IMR-90 (cell line): Measurements from ENCODE around the gene ZBTB26. TPM values are rescaled to one million over a fixed set of nuclear protein-coding genes. Genes with fewer than 3 reads are reported as not detected.

Source experiments
- ATAC-seq: fragments of 200-7000 bp; cut with Tn5 transposase; 2 replicates; pipeline ENCODE4 v1.9.1; 2020; ENCODE audit warnings: low read depth, mild to moderate bottlenecking, moderate library complexity
- BruUV-seq: library from RNA; stranded (reverse); fragments of 400-500 nt; replicated peaks from 2 replicates; lab custom pipeline; 2021; lab: Mats Ljungman, UMichigan
- CTCF ChIA-PET: fragments of 300-600 bp; formaldehyde crosslinking; extraction: SDS; loops from one replicate; lab custom pipeline; 2021; ENCODE audit warnings: antibody characterized with exemption; lab: Yijun Ruan, JAX
- POLR2A ChIA-PET: fragments of 300-600 bp; sonication (Branson Sonifier 250); formaldehyde crosslinking; loops from one replicate; lab custom pipeline; 2022; ENCODE audit warnings: antibody characterized with exemption; ENCODE audit not compliant: unreplicated experiment; lab: Charles Lee
- DNase-seq: peaks from one replicate; pipeline ENCODE4 v3.0.0; 2013
- H2AFZ ChIP-seq: replicated peaks from 2 replicates; pipeline ENCODE3; 2013; ENCODE audit warnings: low read length, mild to moderate bottlenecking; ENCODE audit not compliant: poor library complexity
- H2AK5ac ChIP-seq: 2 replicates; pipeline ENCODE4 v1.6.1; 2013; ENCODE audit warnings: low read depth, low read length, inconsistent platforms
- H2AK9ac ChIP-seq: replicated peaks from 2 replicates; pipeline ENCODE3; 2013; ENCODE audit warnings: mild to moderate bottlenecking, low read depth, low read length, moderate library complexity; ENCODE audit not compliant: poor library complexity
- H2BK120ac ChIP-seq: 2 replicates; pipeline ENCODE4 v1.6.1; 2013; ENCODE audit warnings: low read depth, low read length, inconsistent platforms
- H2BK15ac ChIP-seq: 3 replicates; pipeline ENCODE4 v1.6.1; 2013; ENCODE audit warnings: low read depth, low read length, inconsistent platforms
- H2BK20ac ChIP-seq: 2 replicates; pipeline ENCODE4 v1.6.1; 2013; ENCODE audit warnings: low read depth, mild to moderate bottlenecking, inconsistent platforms, low read length, moderate library complexity
- H2BK5ac ChIP-seq: 2 replicates; pipeline ENCODE4 v1.6.1; 2013; ENCODE audit warnings: mild to moderate bottlenecking, low read depth, low read length, inconsistent platforms; ENCODE audit not compliant: poor library complexity, severe bottlenecking
- H3K14ac ChIP-seq: replicated peaks from 2 replicates; pipeline ENCODE4 v1.6.1; 2013; ENCODE audit warnings: low read depth, low read length, inconsistent platforms
- H3K18ac ChIP-seq: 2 replicates; pipeline ENCODE4 v1.6.1; 2013; ENCODE audit warnings: low read depth, low read length, control low read depth
- H3K23ac ChIP-seq: 2 replicates; pipeline ENCODE4 v1.6.1; 2013; ENCODE audit warnings: low read depth, low read length, inconsistent platforms
- H3K27ac ChIP-seq: 2 replicates; pipeline ENCODE4 v1.5.1; 2013; ENCODE audit warnings: mild to moderate bottlenecking, control low read depth, low read length; ENCODE audit not compliant: insufficient read depth
- H3K27me3 ChIP-seq: 2 replicates; pipeline ENCODE4 v1.6.1; 2013; ENCODE audit warnings: low read length; ENCODE audit not compliant: control insufficient read depth, insufficient read depth
- H3K36me3 ChIP-seq: 2 replicates; pipeline ENCODE4 v1.6.1; 2013; ENCODE audit warnings: low read length, mixed read lengths; ENCODE audit not compliant: control insufficient read depth, insufficient read depth
- H3K4ac ChIP-seq: 2 replicates; pipeline ENCODE4 v1.6.1; 2013; ENCODE audit warnings: low read depth, low read length, inconsistent platforms
- H3K4me1 ChIP-seq: 2 replicates; pipeline ENCODE4 v1.6.1; 2013; ENCODE audit warnings: low read length, mixed read lengths; ENCODE audit not compliant: control insufficient read depth, insufficient read depth
- H3K4me2 ChIP-seq: 2 replicates; pipeline ENCODE4 v1.6.1; 2013; ENCODE audit warnings: low read depth, mild to moderate bottlenecking, control low read depth, low read length, moderate library complexity
- H3K4me3 ChIP-seq: 2 replicates; pipeline ENCODE4 v1.5.1; 2013; ENCODE audit warnings: low read depth, mild to moderate bottlenecking, control low read depth, low read length, moderate library complexity; ENCODE audit not compliant: insufficient read depth
- H3K56ac ChIP-seq: 2 replicates; pipeline ENCODE4 v1.6.1; 2013; ENCODE audit warnings: low read length, inconsistent platforms; ENCODE audit not compliant: insufficient read depth; ENCODE audit errors: extremely low read depth
- H3K79me1 ChIP-seq, 2 experiments: 2 replicates each; pipeline ENCODE4 v1.6.1; 2013; ENCODE audit warnings: low read length in 2 of 2, inconsistent platforms in 1 of 2, low read depth in 1 of 2
- H3K9ac ChIP-seq: 2 replicates; pipeline ENCODE4 v1.6.1; 2013; ENCODE audit warnings: low read depth, low read length, control low read depth
- H3K9me1 ChIP-seq: 2 replicates; pipeline ENCODE4 v1.6.1; 2013; ENCODE audit warnings: low read length, inconsistent platforms; ENCODE audit not compliant: insufficient read depth
- H3K9me3 ChIP-seq: 2 replicates; pipeline ENCODE4 v1.6.1; 2013; ENCODE audit warnings: low read length; ENCODE audit not compliant: control insufficient read depth, insufficient read depth
- H4K20me1 ChIP-seq: 2 replicates; pipeline ENCODE4 v1.6.1; 2013; ENCODE audit warnings: low read length, inconsistent platforms; ENCODE audit not compliant: insufficient read depth
- H4K5ac ChIP-seq: 2 replicates; pipeline ENCODE4 v1.6.1; 2013; ENCODE audit warnings: mild to moderate bottlenecking, low read depth, low read length, control low read depth
- H4K8ac ChIP-seq, 2 experiments: 2 replicates each; pipeline ENCODE4 v1.6.1; 2013; ENCODE audit warnings: low read depth in 2 of 2, low read length in 2 of 2, control low read depth in 1 of 2, inconsistent platforms in 1 of 2
- H4K91ac ChIP-seq: 2 replicates; pipeline ENCODE4 v1.6.1; 2013; ENCODE audit warnings: low read depth, low read length, inconsistent platforms; ENCODE audit not compliant: insufficient read depth
- CEBPB ChIP-seq: IDR thresholded peaks from 2 replicates; pipeline ENCODE4 v1.6.1; 2012; ENCODE audit warnings: low read depth, low read length, improper control_type of control experiment
- CHD1 ChIP-seq: IDR thresholded peaks from 2 replicates; pipeline ENCODE4 v1.6.1; 2012; ENCODE audit warnings: low read depth, low read length, improper control_type of control experiment
- CTCF ChIP-seq: conservative IDR thresholded peaks from 2 replicates; pipeline ENCODE4 v1.5.1; 2012; ENCODE audit warnings: mild to moderate bottlenecking, low read depth, low read length, improper control_type of control experiment
- MAFK ChIP-seq: IDR thresholded peaks from 2 replicates; pipeline ENCODE4 v1.6.1; 2012; ENCODE audit warnings: low read depth, low read length, improper control_type of control experiment
- MAZ ChIP-seq: IDR thresholded peaks from 2 replicates; pipeline ENCODE4 v1.6.1; 2012; ENCODE audit warnings: low read depth, mild to moderate bottlenecking, low read length, improper control_type of control experiment, moderate library complexity, borderline replicate concordance
- MXI1 ChIP-seq: IDR thresholded peaks from 2 replicates; pipeline ENCODE4 v1.6.1; 2012; ENCODE audit warnings: low read depth, mild to moderate bottlenecking, low read length, moderate library complexity, borderline replicate concordance
- NFE2L2 ChIP-seq: fragments of 150-350 bp; IDR thresholded peaks from 2 replicates; pipeline ENCODE4 v1.6.1; 2016; ENCODE audit warnings: low read depth, mild to moderate bottlenecking, low read length
- POLR2A ChIP-seq: IDR thresholded peaks from 2 replicates; pipeline ENCODE4 v1.6.1; 2012; ENCODE audit warnings: mild to moderate bottlenecking, low read depth, low read length
- RCOR1 ChIP-seq: IDR thresholded peaks from 2 replicates; pipeline ENCODE4 v1.6.1; 2012; ENCODE audit warnings: mild to moderate bottlenecking, low read length, improper control_type of control experiment; ENCODE audit not compliant: insufficient replicate concordance
- RFX5 ChIP-seq: IDR thresholded peaks from 2 replicates; pipeline ENCODE4 v1.8.0; 2012; ENCODE audit warnings: low read depth, mild to moderate bottlenecking, low read length, moderate library complexity
- USF2 ChIP-seq: fragments of 150-350 bp; IDR thresholded peaks from 2 replicates; pipeline ENCODE4 v1.6.1; 2017; ENCODE audit warnings: mild to moderate bottlenecking, antibody characterized with exemption, low read length, low read depth
- WGBS, 2 experiments: methylation state at CpG; one replicate each; pipeline versions ENCODE4 v1.1.5 to v1.1.7; 2013; ENCODE audit warnings: missing lambda C conversion rate in 2 of 2; ENCODE audit not compliant: insufficient read length in 1 of 2; ENCODE audit errors: extremely low coverage in 2 of 2; 5-methylcytosine and 5-hydroxymethylcytosine counted together
- dilution Hi-C: fragments of 300-500 bp; cut with HindIII; formaldehyde crosslinking; loops from one replicate; pipeline ENCODE4 v1.14.3; 2018; ENCODE audit warnings: low sequenced_read_pairs; ENCODE audit not compliant: unreplicated experiment
- in situ Hi-C: fragments of 300-500 bp; cut with MboI; formaldehyde crosslinking; loops from 3 replicates; pipeline ENCODE4 v1.14.3; 2019; ENCODE audit warnings: low sequenced_read_pairs, inconsistent platforms, mixed read lengths
- intact Hi-C: fragments of 100-400 bp; cut with micrococcal nuclease; formaldehyde crosslinking; loops from 2 replicates; pipeline ENCODE4 v1.10.0; 2022
- polyA plus RNA-seq, 3 experiments: library from polyadenylated mRNA; depleted of rRNA; stranded (reverse); fragments of >200 nt; gene quantifications; 2 replicates each; pipeline ENCODE4 v1.2.3, GENCODE V29; 2012; ENCODE audit warnings: low replicate concordance in 1 of 3
- total RNA-seq: library from RNA; depleted of rRNA; stranded (reverse); fragments of >200 nt; gene quantifications from 2 replicates; pipeline ENCODE4 v1.2.3, GENCODE V29; 2012

The ZBTB26 gene
- total and polyA plus RNA-seq, 2 of the 4 experiments (the other 2 are of a cell fraction): 3.1 to 6.1 TPM

GRCh38 chr9:122904823-122905710 lies 26.2 kb downstream of the ZBTB26 start, which contains the start of gene RC3H2 (continued):
- TF ChIP-seq MAZ: no peak; the same call in 1 of the 2 replicates
- TF ChIP-seq RFX5: no peak
- peak; percentile 50; the same call in 1 of the 2 replicates for TF ChIP-seq MXI1

DNA sequence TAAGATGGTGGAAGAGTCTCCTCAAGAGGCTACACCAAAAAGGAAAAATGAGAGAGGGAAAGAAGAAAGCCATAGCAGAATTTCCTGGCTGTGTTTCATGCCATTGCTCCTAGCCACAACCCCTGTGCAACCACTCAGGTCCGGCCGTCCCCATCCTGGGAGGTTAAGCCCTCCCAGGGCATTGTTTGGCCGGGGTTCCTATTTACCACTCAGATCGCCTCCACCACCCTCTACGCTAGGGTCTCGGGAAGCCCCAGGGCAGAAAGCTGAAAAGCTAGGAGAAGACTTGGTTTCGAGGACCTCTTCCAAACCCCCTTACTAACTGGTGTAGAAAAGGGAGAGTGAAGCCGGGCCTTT lies 26.9 kb downstream of the ZBTB26 start:
- WGBS, 2 experiments: no CpG with 5 or more reads among the region's 8 CpGs
- Histone ChIP-seq H2BK120ac (peak overlapping the region; percentile 20; the same call in 1 of the 2 replicates), H3K27ac (peak overlapping the region; percentile 95), H2AFZ (peak overlapping the region; percentile 94), H3K9ac (peak overlapping the region; percentile 98), H4K91ac (peak overlapping the region; percentile 78), H2AK5ac (peak overlapping the region; percentile 10; the same call in 1 of the 2 replicates), H3K4me1 (0 out of 2 replicates have a peak, but pooled peaks cover 2% of the 10 kb centered on the region), H4K5ac (peak overlapping the region; percentile 65), H2BK5ac (peak overlapping the region; percentile 74), H3K56ac (peak overlapping the region; percentile 93), H3K23ac (peak overlapping the region; percentile 95), H3K18ac (peak overlapping the region; percentile 56), H3K79me1 (peaks cover 6 to 7% of the 10 kb centered on the region in 2 experiments; a peak in 2 of 4 replicates), H4K20me1 (peaks cover 15% of the 10 kb centered on the region; the same call in 1 of the 2 replicates), H3K14ac (peak overlapping the region; percentile 72), H3K4me2 (peak overlapping the region; percentile 96), H3K4ac (peak overlapping the region; percentile 87), H3K4me3 (peak overlapping the region; percentile 99), H2BK15ac (no peak overlapping the region), H4K8ac (peak overlapping the region; percentile 75 to 76), H3K9me3 (no peaks in the 10 kb centered on the region), H2BK20ac (no peak overlapping the region), H3K9me1 (no peaks in the 10 kb centered on the region), H3K27me3 (no peaks in the 10 kb centered on the region), H2AK9ac (peak overlapping the region; percentile 95), H3K36me3 (no peaks in the 10 kb centered on the region)
- dilution Hi-C loops: no loop called here
- peak; percentile 4 for DNase-seq
- in situ Hi-C loops: no loop called here
- no TSS peak for BruUV-seq
- intact Hi-C loops: loop anchor here (2.0 kb wide), 3 partner anchors 36 to 446 kb away; partner anchors contain the start of gene RABGAP1
- CTCF ChIA-PET: no interaction called here
- ATAC-seq: peak; percentile 30
- POLR2A ChIA-PET: no interaction called here
- TF ChIP-seq CEBPB (no peak), USF2 (no peak), CTCF (no peak), MAFK (no peak), MAZ (no peak), CHD1 (no peak), RCOR1 (no peak), NFE2L2 (no peak), POLR2A (no peak), RFX5 (no peak)
